HG03095 (cell line): ENCODE measurements around the gene GALNT17.
"Not testable (repeated sequence)": the region's sequence is repeated elsewhere in the genome, so short reads cannot be mapped to it uniquely, and the experiment has no call there.

ENCODE experiments used
- ATAC-seq: cut with Tn5 transposase; IDR thresholded peaks from one replicate; pipeline ENCODE4 v1.9.1; 2021; ENCODE audit warnings: moderate library complexity; ENCODE audit not compliant: unreplicated experiment

The GALNT17 gene

GRCh38 chr7:71229699-71230098 is 97.8 kb downstream of the GALNT17 start:
- no peak for ATAC-seq

- ATAC-seq, result no peak
These were observed 103.3 kb downstream of the GALNT17 start for GRCh38 chr7:71235253-71235652.

GRCh38 chr7:71236230-71237105 is 104.5 kb downstream of the GALNT17 start:
- no peak for ATAC-seq

- ATAC-seq, result no peak
These were observed 106.0 kb downstream of the GALNT17 start for GRCh38 chr7:71237945-71238344.

- ATAC-seq, result no peak
These were observed 106.8 kb downstream of the GALNT17 start for GRCh38 chr7:71238581-71239295.

- ATAC-seq, result no peak
These were observed 107.8 kb downstream of the GALNT17 start for GRCh38 chr7:71239586-71240268.

GRCh38 chr7:71243736-71244410 is 111.9 kb downstream of the GALNT17 start:
- no peak for ATAC-seq

- no peak for ATAC-seq
These were observed 113.1 kb downstream of the GALNT17 start for GRCh38 chr7:71245038-71245437.

GRCh38 chr7:71251706-71252105 is 119.8 kb downstream of the GALNT17 start:
- ATAC-seq, result no peak

- ATAC-seq, result no peak
These were observed 122.8 kb downstream of the GALNT17 start for GRCh38 chr7:71254751-71255150.

GRCh38 chr7:71255537-71256178 is 123.7 kb downstream of the GALNT17 start:
- ATAC-seq, result no peak

GRCh38 chr7:71261066-71261465 is 129.1 kb downstream of the GALNT17 start:
- no peak for ATAC-seq

- not testable (repeated sequence) for ATAC-seq
These were observed 130.9 kb downstream of the GALNT17 start for GRCh38 chr7:71262834-71263233.

GRCh38 chr7:71264005-71264404 is 132.1 kb downstream of the GALNT17 start:
- no peak for ATAC-seq

- no peak for ATAC-seq
These were observed 135.0 kb downstream of the GALNT17 start for GRCh38 chr7:71266912-71267311.

- no peak for ATAC-seq
These were observed 136.0 kb downstream of the GALNT17 start for GRCh38 chr7:71267734-71268469.

- ATAC-seq, result no peak
These were observed 138.6 kb downstream of the GALNT17 start for GRCh38 chr7:71270558-71270957.

- ATAC-seq, result no peak
These were observed 139.3 kb downstream of the GALNT17 start for GRCh38 chr7:71271203-71271602.

- ATAC-seq, result no peak
These were observed 140.9 kb downstream of the GALNT17 start for GRCh38 chr7:71272509-71273490.
